SK-N-SH treated with all-trans-retinoic acid at 6 μM for 48 hours (cell line): ENCODE results near the gene NAPA.

Experiments
- ARNTL ChIP-seq: fragments of 450-650 bp; formaldehyde crosslinking; IDR thresholded peaks from 2 replicates; pipeline ENCODE4 v1.5.0; 2020; ENCODE audit warnings: low read depth, mild to moderate bottlenecking, moderate library complexity, borderline replicate concordance
- CREB5 ChIP-seq: fragments of 250-450 bp; sonication (Bioruptor Pico); IDR thresholded peaks from 2 replicates; pipeline ENCODE4 v1.5.1; 2020; ENCODE audit warnings: low read depth, mild to moderate bottlenecking, moderate library complexity
- OSR1 ChIP-seq: fragments of 250-450 bp; sonication (Bioruptor Pico); IDR thresholded peaks from 2 replicates; pipeline ENCODE4 v1.8.0; 2022; ENCODE audit warnings: moderate library complexity, mild to moderate bottlenecking, inconsistent platforms
- PATZ1 ChIP-seq: fragments of 250-450 bp; sonication (Bioruptor Pico); IDR thresholded peaks from 2 replicates; pipeline ENCODE4 v1.8.0; 2020; ENCODE audit warnings: mild to moderate bottlenecking, moderate library complexity, borderline replicate concordance
- SNAI2 ChIP-seq: fragments of 250-450 bp; sonication (Bioruptor Pico); IDR thresholded peaks from 2 replicates; pipeline ENCODE4 v1.5.0; 2020; ENCODE audit warnings: mild to moderate bottlenecking, moderate library complexity
- TSHZ2 ChIP-seq: fragments of 250-450 bp; sonication (Bioruptor Pico); IDR thresholded peaks from 2 replicates; pipeline ENCODE4 v1.5.0; 2020; ENCODE audit warnings: mild to moderate bottlenecking, moderate library complexity
- ZFP3 ChIP-seq: fragments of 250-450 bp; sonication (Bioruptor Pico); IDR thresholded peaks from 2 replicates; pipeline ENCODE4 v1.5.0; 2020; ENCODE audit warnings: mild to moderate bottlenecking, moderate library complexity
- ZFP30 ChIP-seq: fragments of 450-650 bp; formaldehyde crosslinking; IDR thresholded peaks from 2 replicates; pipeline ENCODE4 v1.5.0; 2022; ENCODE audit warnings: mild to moderate bottlenecking, moderate library complexity
- ZNF70 ChIP-seq: fragments of 450-650 bp; formaldehyde crosslinking; IDR thresholded peaks from 2 replicates; pipeline ENCODE4 v1.5.0; 2020; ENCODE audit warnings: mild to moderate bottlenecking, moderate library complexity

GRCh38 chr19:47494729-47495128, 20.1 kb downstream of the NAPA start:
- TF ChIP-seq ZFP30 = no peak
- no peak for TF ChIP-seq PATZ1 (CRISPR knock-in tag)
- no peak for TF ChIP-seq CREB5 (CRISPR knock-in tag)
- peak; percentile 86; the same call in 1 of the 2 replicates for TF ChIP-seq ZFP3 (CRISPR knock-in tag)
- no peak for TF ChIP-seq ZNF70 (CRISPR knock-in tag)
- no peak for TF ChIP-seq SNAI2 (CRISPR knock-in tag)
- no peak for TF ChIP-seq ARNTL (CRISPR knock-in tag)
- TF ChIP-seq TSHZ2 (CRISPR knock-in tag) = peak; percentile 45; the same call in 1 of the 2 replicates
- no peak for TF ChIP-seq OSR1
